Measurements from ENCODE around the gene TAX1BP1.

The TAX1BP1 gene

DNA sequence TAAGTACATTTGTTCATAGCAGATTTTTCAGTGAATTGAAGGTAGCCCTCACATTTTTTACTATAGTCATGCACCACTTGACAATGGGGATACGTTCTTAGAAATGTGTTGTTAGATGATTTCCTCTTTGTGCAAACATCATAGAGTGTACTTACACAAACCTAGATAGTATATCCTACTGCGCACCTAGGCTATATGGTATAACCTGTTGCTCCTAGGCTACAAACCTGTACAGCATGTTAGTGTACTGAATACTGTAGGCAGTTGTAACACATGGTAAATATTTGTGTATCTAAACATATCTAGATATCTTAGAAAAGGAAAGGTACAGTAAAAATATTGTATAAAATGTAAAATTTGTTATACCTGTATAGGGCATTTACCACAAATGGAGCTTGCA is 41.2 kb downstream of the TAX1BP1 start:
- no peak for DNase-seq (ENCODE audit: low spot score)

DNA sequence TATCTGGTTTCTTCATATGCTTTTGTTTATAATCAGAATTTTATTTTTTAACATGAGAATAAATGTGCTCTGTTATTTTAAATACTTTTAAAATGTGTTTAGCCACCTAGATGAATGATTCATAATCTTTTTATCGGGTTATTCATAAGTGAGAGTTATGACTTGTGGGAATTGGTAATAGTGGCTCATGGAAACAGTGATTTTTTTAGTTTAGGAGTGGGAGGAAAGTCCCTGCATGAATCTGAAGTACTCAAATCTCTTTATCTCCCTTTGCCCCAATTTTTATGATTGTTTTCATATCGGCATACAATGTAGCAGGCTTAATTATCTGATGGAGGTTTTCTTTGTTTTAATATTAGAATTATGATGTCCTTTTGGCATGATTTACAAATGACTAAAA is 42.9 kb downstream of the TAX1BP1 start:
- no peak for DNase-seq (ENCODE audit: low spot score)

- peak; percentile 10 for DNase-seq (ENCODE audit: low spot score)
These were observed 44.6 kb downstream of the TAX1BP1 start for GRCh38 chr7:27784399-27785053.

- DNase-seq (ENCODE audit: low spot score), result no peak
These were observed 48.5 kb downstream of the TAX1BP1 start for GRCh38 chr7:27788437-27788836.

- DNase-seq (ENCODE audit: low spot score), result no peak
These were observed 53.8 kb downstream of the TAX1BP1 start for GRCh38 chr7:27793780-27794179.

GRCh38 chr7:27795977-27796376 is 56.0 kb downstream of the TAX1BP1 start:
- no peak for DNase-seq (ENCODE audit: low spot score)

DNA sequence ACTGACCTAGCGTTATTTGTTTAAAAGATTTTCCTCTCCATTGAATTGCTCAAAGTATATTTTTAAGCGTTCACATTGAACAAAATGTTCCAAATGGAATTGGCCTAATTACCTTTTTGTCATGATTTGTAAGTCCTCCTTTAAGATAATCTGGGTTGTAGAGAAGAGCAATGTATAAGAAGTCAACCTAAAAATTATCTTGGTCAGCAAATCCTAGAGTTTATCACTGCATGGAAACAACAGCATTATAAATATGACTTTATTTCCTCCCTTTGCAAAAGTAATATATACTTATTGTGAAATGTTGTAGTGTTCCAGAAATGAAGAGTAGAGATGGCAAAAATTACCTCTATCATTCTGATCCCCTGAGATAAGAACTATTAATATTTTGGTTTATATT is 59.2 kb downstream of the TAX1BP1 start:
- DNase-seq (ENCODE audit: low spot score), result no peak

- no peak for DNase-seq (ENCODE audit: low spot score)
These were observed 63.0 kb downstream of the TAX1BP1 start for GRCh38 chr7:27802999-27803398.

DNA sequence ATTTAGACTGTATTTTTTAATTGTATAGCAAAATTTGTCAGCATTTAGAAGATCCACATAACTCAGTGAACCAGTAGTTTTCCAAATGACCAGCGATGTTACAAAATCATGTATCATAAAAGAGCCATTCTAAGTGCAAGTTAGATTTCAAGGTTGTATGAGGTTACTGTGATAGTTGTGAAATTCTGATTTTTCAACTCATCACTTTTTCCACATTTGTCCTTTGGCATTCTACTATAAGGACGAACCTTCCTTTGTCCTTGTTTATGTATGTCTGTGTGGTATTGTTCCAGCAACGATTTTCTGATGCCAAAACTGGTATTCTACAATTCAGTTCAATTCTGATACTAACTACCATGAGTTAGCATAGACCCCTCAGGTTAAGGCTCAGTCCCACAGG is 64.2 kb downstream of the TAX1BP1 start:
- no peak for DNase-seq (ENCODE audit: low spot score)

DNA sequence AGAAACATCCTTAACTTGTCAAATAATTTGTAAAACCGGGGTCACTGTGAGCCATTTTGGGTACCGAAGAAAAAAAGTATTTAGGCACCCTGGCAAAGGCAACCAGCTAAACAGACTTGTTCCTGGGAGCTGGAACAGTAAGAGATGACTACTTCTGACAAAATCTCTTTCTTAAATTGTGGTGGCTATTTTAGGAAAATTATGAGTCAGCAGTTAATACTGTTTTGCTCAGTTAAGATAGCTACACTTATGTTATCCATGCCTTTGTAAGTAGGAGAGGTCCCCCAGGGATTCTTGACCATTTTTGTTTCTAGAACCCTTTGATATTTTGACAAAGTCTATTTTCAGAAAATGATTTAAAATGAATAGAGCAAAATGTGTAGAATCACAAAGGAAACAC is 68.7 kb downstream of the TAX1BP1 start:
- no peak for DNase-seq (ENCODE audit: low spot score)

GRCh38 chr7:27810186-27810585 is 70.2 kb downstream of the TAX1BP1 start:
- no peak for DNase-seq (ENCODE audit: low spot score)

- no peak for DNase-seq (ENCODE audit: low spot score)
These were observed 72.7 kb downstream of the TAX1BP1 start for GRCh38 chr7:27812706-27813105.

DNA sequence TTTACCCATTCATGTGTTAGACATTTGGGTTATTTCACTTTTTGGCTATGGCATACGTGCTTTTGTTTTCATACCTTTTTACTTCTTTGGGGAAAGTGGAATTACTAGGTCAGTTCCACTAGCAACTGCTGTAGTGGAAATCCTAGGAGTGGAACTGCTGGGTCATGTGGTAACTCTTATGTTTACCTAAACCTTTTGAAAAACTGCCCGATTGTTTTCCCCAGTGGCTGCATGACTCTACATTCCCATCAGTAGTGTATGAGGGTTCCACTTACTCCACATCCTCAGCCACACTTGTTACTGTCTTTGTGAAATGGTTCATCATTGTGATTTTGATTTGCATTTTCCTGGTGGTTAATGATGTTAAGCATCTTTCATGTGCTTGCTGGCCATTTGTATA is 82.3 kb downstream of the TAX1BP1 start:
- DNase-seq (ENCODE audit: low spot score), result no peak

GRCh38 chr7:27825891-27826290 is 85.9 kb downstream of the TAX1BP1 start:
- DNase-seq (ENCODE audit: low spot score), result no peak

- DNase-seq (ENCODE audit: low spot score), result no peak
These were observed 86.4 kb downstream of the TAX1BP1 start for GRCh38 chr7:27826357-27826756.

DNA sequence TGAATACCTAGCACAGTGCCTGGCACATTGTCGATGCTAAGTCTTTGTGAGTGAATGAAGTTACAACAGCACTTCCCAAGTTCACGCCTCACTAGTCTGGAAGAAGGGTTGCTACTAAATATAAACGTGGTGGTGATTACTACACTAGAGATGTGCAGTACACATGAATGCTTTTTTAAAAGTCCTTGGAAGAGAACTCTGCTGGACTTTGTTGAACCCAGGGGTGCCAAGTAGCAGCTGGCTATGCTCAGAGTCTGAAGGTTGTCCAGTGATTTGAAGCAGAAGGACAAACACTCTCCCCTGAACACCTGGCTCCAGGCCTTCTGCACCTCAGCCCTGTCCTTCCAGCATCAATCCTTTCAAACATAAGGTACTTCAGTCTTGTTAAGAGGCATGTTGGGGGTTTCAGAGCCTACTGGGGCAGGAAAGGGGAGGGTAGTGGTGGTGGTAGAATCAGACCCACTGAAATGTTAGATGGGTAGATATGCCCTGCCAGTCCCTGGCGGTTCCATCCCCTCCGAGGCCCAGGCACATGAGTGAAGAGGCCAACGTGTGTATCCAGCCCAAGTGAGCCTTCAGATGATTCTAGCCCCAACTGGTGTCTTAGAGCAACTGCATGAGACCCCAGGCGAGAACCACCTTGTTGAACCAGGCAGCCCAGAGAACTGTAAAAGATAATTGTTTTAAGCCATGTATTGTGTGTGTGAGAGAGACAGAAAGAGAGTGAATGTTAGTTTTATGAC is 94.4 kb downstream of the TAX1BP1 start:
- no peak for DNase-seq (ENCODE audit: low spot score)

- no peak for DNase-seq (ENCODE audit: low spot score)
These were observed 95.4 kb downstream of the TAX1BP1 start for GRCh38 chr7:27835376-27835775.

GRCh38 chr7:27836536-27836935 is 96.6 kb downstream of the TAX1BP1 start:
- no peak for DNase-seq (ENCODE audit: low spot score)

DNA sequence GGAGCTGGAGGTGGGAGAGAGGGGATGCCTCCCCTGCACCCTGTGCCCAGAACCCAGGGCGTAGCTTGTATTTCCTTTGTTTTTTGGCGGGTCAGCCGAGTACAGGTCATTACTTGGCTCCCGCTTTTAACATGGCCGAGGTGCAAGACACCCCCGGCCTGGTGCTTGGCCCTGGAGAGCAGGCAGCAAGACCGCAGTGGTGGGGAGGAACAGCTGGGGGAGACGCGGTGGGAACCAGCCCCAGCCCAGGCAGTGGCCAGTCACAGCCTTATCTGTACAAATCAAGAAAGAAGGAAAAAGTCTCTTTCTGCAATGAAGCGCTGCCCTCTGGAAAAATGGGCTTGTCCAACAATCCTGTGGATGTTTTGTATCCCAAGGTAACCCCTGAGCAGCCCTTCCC is 99.1 kb downstream of the TAX1BP1 start:
- no peak for DNase-seq (ENCODE audit: low spot score)

- no peak for DNase-seq (ENCODE audit: low spot score)
These were observed 100.4 kb downstream of the TAX1BP1 start for GRCh38 chr7:27840313-27840712.

GRCh38 chr7:27840760-27841364 is 100.9 kb downstream of the TAX1BP1 start:
- DNase-seq (ENCODE audit: low spot score), result no peak

GRCh38 chr7:27842094-27842692 is 102.2 kb downstream of the TAX1BP1 start:
- no peak for DNase-seq (ENCODE audit: low spot score)

DNA sequence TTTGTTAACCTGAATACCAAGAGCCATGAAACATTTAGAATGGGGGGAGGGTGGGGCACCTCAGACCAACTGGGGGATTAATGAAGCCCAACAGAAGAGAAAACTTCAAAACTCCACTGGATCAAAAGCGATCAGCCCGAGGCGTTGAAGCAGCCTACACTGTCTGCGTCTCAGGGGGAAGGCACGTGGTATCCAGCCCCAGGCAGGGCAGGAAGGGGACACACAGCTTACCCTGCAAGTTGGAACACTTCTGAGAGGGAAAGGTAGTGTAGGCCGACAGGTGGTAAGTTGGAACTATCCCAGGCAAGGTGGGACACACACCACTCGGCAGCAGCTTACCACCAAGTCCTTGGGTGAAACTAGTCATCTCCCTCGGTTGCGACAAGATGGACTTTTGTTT is 102.9 kb downstream of the TAX1BP1 start:
- no peak for DNase-seq (ENCODE audit: low spot score)

Data from HuH-7.5 (cell line).